NCI-H146 treated with DMSO at 0.1 percent for 48 hours (cell line): ENCODE measurements around the gene BCAR3.
"Not testable (repeated sequence)": the region's sequence is repeated elsewhere in the genome, so short reads cannot be mapped to it uniquely, and the experiment has no call there.

ENCODE experiments used
- DNase-seq: peaks from one replicate; lab custom pipeline; 2025; ENCODE audit not compliant: unreplicated experiment; lab: John Stamatoyannopoulos, UW

The BCAR3 gene

DNA sequence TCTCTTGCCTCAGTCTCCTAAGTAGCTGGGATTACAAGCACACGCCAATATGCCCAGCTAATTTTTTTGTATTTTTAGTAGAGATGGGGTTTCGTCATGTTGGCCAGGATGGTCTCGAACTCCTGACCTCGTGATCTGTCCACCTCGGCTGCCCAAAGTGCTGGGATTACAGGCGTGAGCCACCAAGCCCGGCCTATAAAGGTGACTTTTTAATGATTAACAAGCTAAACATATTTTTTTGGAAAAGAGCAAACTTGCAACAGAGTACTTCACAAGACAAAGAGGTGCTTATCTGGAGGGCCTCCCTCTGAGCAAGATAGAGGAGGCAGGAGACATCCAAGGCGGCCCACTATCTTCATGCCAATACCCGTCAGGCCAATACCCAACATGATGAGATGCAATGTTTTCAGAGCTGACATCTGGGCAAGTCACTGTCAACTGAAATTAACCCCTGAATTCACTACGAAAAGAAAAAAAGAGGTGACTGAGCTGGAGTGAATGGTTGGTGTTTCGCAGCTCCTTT is 10.5 kb downstream of the BCAR3 start:
- no peak for DNase-seq

DNA sequence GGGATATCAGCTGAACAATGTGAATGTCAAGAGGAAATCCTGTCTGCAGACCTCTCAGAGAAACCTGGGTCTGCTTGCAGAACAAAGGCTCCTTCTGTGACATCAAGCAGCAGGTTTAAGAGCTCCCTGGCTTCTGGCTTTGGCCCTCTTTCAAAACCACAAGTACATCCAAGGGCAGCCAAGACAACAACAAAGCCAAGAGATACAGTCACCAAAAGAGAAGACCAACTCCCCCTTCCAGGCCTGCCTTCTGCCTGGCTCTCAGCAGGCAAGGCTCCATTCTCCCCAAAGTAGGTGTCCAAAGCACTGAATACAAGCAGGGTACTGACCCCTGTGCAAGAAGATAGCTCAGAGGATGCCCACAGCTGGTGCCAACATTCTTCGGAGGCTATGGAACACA is 11.5 kb downstream of the BCAR3 start:
- no peak for DNase-seq

DNA sequence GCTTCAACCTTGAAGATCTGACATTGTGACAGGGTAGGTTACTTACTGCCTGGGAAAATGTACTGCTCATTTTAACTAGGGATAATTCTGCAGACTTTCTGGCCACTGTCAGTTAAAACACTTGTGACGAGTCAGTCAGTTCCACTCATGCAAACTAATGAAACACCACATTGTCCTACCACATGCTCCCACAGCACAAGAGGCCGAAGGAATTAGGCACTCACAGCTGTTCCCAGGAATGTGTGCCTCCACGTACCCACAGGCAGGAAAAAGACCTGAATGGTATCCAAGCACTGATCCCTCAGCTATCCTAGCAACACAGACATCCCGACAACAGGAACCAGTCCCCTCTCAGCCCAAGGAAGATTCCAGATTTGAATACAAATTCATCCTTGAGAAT is 12.3 kb downstream of the BCAR3 start:
- no peak for DNase-seq

DNA sequence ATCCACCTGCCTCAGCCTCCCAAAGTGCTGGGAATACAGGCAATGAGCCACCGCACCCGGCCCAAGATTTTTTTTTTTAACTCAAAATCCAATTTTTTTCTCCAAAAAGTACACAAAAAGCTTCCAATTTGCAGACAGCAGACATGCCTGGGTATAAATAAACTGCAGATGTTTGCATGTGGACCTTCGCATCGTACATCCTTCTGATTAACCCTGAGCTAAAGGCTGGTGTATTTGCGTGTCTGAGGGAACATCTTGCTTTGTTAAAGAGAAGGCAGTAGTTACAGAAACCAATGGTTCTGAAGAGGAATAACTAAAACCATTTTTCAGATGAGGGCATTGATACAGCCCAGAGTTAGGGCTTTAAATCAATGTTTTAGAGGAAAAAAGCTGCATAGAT is 12.7 kb downstream of the BCAR3 start:
- DNase-seq, result no peak

DNA sequence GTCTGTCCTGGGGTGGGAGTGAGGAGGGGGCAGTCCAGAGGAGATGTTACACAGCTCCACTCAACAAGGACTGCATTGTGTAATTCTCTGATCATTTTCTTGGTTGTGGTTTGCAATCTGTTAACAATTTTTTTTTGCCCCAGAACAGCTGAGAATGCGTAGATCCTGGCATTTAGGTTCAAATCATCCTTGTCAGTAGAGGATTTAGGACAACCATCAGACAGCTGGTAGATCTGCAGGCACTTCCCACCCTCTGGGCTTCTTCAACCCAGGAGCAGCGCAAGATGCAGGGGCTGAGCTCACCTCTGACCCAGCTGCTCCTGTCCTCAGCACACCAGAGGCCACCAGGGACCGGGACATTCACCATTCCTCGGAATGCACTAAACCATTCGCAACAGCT is 13.5 kb downstream of the BCAR3 start:
- no peak for DNase-seq

DNA sequence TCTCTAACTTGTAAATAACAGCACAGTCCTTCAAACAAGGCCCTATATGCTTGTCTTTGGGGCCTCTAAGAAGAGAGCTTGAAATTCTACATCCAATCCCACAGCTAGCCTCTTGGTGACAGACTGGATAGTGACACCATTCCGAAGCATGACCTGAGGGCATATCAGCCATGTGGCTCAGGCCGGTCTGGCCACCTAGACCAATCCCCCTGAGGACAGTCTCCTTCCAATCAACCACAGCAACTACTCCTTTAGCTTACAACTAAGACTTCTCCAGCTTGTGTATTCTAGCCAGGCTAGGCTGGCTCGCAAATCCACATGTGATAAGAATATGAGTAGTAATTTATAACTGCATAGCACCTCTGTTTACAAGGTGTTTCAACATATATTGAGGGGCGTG is 14.0 kb downstream of the BCAR3 start:
- DNase-seq, result no peak

DNA sequence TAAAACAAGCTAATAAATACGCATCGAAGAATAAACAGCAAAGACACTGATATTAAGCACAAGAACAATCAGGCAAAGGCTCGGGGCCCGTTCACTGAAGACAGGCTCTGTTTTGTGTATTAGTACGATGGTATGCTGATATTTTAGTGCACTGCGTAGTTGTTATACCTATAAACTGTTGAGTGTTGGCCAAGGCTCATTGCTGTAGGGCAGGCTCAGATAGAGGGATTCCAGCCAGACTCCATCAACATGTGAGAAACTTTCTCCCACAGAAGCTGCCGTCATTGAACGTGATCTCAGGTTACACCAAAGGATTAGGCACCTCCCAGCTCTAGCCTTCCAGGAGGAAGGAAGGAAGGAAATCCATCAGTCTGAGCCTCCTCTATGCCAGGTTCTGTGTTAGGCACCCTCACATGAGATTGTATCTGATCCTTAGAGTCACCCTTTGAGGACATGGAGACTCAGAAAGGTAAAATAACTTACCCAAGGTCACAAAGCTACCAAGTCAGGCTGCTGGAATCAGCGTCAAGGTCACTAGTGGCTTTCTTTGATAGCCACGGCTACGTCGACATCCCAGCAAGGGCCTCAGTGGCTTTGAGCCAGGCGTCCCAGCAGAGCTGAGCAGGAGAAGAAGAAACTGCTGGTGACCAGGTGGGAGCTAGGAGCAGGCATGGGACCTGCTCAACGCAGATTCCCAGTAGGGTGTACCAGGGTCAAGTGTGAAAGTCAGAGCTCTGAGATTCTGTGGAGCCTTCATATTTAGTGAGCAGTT is 14.8 kb downstream of the BCAR3 start:
- no peak for DNase-seq

DNA sequence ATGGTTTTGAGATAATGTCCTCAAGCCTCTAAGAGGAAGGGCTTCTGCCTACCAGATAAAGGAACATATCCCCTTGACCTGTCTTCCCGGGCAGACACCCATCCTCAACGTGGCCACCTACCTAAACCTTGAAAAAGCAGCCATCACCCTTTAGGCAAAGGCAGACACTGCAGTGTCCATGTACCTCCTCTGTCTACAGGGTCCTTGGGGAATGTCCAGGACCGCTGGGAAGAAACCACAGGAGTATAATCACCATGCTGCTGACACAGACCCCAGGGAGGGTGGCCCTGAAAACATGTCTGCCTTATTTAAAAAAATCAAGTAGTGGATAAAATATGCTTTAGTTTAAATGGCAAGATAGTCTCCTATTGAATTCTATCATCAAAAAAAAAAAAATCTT is 16.6 kb downstream of the BCAR3 start:
- DNase-seq, result no peak

DNA sequence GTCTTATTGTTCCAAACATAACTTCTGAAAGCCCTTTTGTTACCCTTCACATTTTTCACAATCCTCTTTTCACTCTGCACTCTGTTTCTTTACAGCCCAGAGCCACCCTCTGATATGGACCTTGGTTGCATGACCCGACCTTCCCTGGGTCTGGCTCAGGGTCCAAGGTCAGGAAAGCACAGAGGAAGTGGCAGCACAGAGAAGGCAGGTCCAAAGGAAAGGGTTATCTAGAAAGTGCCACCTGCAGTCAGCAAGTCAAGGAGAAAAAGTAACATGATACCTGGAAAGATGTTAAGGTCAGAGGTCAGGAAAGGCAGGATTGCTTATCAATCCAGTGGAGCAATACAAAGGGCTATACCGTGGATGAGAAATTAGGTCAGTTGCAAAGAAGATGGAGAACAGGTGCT is 18.4 kb downstream of the BCAR3 start:
- no peak for DNase-seq

DNA sequence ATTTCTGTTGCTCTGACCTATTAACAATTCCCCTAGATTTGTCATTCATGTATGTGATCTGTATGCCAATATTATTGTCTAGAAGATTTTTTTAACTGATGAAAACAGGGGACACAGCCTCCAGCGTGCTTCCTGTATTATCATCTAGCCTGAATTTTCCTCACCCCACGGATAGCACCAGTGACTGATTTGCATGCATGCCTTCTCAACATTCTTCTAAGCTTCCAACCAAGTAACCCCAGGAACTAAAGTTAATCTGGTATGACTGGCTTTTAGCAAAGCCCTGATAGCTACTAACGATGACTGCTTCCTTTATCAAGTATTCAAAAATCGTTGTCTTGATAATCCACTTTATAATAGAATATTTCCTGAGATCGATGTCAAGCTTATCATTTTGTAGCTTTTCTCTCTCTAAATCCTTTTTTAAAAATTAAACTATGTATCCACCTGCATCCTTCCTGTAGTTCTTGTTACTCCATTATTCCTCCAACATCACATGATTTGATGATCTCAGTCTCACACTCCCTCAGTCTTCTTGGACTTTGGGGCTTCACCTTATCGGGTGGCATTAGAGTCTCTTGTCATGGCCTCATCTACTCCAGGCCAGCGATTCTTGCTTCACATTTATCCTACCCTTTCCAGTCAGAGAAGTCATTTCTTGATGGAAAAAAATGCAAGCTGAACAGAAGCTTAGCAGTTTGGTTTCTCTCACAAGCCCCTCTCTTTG is 19.0 kb downstream of the BCAR3 start:
- DNase-seq, result no peak

DNA sequence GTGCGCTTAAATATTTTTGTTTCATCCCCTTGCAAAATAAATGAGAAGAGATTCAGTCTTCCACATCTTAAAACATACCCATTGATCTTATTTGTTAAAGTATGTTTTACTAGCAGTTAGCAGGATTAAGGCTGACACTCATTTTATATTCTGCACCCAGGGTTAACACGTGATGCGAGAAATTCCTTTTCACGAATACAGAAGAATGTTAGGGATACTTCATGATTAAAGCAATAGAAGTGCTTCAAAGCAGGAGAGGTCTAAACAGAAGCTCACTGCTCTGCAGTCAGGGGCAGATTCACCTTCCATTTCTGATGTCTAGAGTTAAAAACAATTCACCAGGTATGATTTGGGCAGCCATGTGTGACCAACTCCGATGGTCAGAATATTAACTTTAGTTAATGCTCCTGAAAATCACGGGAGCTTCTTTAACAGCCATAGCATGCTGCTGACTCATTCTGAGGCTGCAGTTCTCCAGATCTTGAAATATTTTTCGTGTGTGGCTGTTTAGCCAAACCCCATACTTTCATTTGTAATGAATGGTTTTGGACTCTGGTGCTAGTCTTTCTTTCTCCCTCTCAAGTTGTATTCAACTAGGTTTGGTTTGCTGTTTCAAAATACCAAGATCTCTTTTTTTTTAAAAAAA is 19.7 kb downstream of the BCAR3 start:
- no peak for DNase-seq

DNA sequence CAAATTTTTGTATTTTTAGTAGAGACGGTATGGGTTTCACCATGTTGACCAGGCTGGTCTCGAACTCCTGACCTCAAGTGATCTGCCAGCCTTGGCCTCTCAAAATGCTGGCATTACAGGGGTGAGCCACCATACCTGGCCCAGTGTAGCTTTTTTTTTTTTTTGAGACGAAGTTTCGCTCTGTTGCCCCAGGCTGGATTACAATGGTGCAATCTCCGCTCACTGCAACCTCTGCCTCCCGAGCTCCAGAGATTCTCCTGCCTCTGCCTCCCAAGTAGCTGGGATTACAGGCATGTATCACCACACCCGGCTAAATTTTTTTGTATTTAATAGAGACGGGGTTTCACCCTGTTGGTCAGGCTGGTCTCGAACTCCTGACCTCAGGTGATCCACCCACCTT is 20.3 kb downstream of the BCAR3 start:
- not testable (repeated sequence) for DNase-seq

DNA sequence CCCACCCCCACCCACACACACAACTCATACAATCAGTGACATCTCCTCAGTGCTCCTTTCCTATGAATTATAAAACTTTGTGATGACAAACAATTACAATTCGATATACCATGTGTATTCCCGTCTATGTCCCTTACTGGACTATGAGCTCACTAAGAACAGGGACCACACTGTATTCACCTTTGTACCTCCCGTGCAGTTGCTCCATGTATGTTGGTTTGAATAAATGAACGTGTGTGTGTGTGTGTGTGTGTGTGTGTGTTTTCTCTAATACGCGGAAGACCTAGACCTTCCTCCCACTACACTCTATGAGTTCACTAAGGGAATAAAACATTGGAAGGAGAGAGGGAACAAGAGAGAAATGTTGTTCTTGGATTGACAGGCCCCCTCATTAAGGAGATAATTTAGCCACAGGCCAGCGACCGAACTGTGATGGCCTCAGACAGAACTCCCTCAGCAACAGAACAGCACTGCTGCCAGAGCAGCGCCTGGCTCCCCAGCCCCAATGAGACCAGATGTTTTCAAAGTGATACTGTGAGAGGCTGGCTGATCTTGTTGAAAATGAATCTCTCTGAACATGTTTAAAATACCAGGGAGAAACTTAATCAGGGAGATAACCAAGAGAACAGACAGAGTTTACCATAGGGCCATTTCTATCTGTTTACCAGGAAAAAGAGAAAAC is 21.7 kb downstream of the BCAR3 start:
- DNase-seq, result no peak

DNA sequence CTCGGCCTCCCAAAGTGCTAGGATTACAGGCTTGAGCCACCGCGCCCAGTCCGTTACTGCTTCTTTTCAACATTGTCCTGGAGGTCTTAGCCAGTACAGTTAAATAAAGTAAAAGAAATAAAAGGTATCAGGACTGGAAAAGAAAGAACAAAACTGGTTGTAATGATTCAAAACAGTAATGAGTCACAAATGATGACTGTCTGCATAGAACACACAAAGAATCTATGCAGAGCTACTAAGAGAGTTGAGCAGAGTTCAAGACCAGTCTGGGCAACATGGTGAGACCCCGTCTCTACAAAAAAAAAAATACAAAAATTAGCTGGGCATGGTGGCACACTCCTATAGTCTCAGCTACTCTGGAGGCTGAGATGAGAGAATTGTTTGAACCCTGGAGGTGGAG is 23.4 kb downstream of the BCAR3 start:
- no peak for DNase-seq

DNA sequence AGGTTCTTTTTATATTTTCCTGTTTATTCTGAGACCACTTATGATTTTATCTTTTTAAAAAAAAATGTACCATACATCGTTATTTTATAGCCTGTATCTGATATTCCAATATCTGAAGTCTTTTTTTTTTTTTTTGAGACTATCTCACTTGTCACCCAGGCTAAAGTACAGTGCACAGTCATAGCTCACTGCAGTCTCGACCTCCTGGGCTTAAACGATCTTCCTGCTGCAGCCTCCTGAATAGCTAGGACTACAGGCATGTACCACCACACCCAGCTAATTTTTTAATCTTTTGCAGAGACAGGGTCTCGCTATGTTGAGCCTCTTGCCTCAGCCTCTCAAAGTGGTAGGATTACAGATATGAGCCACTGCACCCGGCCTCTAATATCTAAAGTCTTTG is 25.1 kb downstream of the BCAR3 start:
- no peak for DNase-seq

DNA sequence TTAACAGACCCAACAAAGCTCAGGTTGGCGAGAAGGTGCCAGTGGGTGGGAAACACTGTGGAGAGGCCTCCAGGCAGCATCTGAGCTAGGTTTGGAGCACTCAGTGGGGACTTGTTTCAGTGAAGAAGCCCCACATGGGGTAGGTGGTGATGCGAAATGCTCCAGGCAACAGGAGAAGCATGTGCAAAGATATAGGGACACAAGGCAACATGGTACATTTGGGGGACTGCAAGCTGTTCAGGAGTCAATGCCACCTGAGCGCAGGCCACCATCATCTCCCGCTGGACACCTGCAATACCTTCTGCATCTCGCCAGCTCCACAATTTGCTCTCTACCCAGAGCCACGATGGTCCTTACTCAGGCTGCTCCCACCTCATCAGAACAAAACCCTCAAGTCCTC is 28.0 kb downstream of the BCAR3 start:
- DNase-seq, result no peak

DNA sequence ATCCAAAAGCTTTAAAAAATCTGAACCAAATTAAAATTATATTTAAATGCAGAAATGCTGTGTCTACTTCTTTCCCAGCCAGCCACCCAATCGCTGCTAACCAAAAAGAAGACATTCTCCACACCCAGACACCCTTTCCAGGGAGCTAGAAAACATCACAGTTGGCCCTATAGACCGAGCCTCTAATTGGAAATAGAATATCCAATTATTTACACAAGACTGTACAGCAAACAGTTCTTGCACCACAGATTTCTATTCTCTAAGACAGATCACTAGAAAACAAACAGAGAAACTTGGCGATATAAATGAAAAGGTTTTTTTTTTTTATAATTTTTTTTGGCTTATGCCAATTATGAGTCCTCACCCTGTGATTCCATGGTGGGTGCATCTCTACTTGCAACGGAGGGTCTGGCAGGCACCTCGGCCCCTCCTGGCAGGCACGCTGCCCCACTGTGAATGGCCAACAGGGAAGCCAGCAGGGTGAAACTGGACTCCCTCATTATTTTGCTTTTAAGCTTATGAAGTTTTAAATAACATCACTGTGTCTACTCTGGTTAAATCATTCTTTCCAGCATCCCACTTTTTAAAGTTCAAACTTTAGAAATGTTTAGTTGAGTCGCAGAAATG is 29.2 kb downstream of the BCAR3 start:
- DNase-seq, result no peak

DNA sequence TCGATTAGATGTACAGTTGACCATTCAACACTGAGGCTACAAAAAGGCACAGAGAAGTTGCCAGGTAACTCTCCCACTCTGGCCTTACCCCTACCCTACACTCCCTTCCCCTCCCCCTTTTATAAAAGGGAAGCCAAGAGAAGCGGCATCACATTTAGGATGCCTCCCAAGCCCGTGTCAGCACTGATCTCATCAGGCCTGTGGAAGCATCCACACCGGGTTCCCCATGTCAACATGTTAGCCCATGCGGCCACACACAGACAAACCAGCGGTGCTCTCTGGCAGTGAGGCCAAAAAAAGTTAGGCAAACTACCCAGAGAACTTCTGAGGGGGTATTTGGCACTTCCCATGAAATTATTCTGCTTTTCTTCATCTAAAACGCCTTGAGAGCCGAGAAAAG is 29.9 kb downstream of the BCAR3 start:
- DNase-seq, result no peak

DNA sequence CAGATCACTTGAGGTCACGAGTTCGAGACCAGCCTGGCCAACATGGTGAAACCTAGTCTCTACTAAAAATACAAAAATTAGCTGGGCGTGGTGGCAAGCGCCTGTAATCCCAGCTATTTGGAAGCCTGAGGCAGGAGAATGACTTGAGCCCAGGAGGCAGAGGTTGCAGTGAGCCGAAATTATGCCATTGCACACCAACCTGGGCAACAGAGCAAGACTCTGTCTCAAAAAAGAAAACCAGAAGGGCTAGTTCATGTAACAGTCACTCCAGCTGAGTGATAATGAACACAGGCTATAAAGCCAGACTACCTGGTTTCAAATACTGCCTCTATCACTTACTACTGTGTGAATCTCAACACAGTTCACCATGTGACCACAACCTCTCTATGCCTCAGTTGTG is 31.5 kb downstream of the BCAR3 start:
- not testable (repeated sequence) for DNase-seq

DNA sequence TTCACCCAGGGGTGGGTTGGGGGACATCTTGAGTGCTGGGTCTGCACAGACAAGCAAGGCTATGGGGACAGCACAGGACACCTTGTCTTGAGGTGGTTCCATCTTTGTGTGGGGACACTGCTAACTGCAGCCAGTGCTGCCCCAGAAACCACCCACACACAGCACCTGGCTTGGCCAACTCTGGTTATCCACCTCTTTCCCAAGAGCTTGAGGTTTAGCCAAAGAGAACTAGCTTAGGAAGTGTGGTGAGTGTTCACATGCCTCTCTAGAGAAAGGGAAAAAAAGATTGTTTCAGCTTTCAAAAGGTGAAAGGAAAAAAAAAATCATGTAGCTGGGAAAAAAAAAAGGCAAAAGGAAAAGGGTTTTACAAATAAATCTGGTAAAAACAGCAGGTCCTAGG is 32.4 kb downstream of the BCAR3 start:
- DNase-seq, result no peak

DNA sequence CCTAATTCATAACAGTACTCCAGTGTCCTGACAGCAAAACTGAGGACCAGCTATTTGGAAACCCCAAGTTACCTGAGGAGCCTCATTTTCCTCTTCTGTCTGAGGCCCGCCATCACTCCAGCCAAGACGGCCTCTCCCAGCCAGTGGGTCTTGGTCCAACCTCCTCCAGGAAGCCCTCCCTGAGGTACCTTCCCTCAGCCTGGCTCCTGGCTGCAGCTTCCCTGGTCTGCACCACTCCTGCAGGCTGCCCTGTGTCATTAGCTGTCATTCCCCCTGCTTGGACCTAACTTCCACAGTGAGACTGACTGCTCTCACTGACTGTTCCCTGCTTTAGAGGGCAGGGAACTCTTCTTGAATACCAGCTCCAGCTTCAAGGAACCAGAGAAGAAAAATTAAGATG is 33.0 kb downstream of the BCAR3 start:
- no peak for DNase-seq
